SW 1271 (cell line): ENCODE data around the gene VAMP5.
"Not testable (repeated sequence)": the region's sequence is repeated elsewhere in the genome, so short reads cannot be mapped to it uniquely, and the experiment has no call there.

ENCODE experiments used
- DNase-seq, 2 experiments: peaks; one replicate each; lab custom pipeline; 2025; lab: John Stamatoyannopoulos, UW

Gene VAMP5, protein sequence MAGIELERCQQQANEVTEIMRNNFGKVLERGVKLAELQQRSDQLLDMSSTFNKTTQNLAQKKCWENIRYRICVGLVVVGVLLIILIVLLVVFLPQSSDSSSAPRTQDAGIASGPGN

GRCh38 chr2:85584354-85584856, at the start of gene VAMP5:
Gene VAMP5, plus strand, starts transcription at chr2:85584431. Its CDS starts 60 bp downstream, at chr2:85584491.
- no peak for DNase-seq

DNA sequence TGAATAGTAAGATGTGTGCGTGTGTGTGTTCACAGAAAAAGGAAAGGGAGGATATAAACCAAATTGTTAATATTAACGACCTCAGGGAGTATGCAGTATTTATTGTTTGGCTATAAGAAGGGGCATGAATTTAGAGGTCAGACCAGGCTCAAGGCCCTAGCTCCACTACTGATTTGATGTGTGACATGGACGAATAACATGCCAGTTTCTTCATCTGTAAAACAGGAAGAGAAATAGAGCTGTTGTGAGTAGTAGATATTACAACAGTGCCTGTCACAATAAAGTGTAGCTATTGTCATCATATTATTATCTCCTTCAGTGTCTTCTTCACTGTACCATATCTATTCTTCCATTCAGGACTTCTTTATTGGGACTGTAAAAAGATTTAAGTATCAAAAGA, 49.4 kb upstream of the VAMP5 start:
- no peak for DNase-seq

- no peak for DNase-seq
Observed at GRCh38 chr2:85536479-85536878, 47.8 kb upstream of the VAMP5 start.

GRCh38 chr2:85537600-85538506, 46.4 kb upstream of the VAMP5 start:
- DNase-seq, result peak in 1 of 2 experiments; percentile 42

GRCh38 chr2:85538507-85539360, 45.5 kb upstream of the VAMP5 start, which contains the start of gene MAT2A:
Gene MAT2A, plus strand, starts transcription at chr2:85539168. Its CDS starts 120 bp downstream, at chr2:85539288.
- DNase-seq, result peak; percentile 72 to 91

- DNase-seq, result peak in 1 of 2 experiments; percentile 58
Observed at GRCh38 chr2:85539361-85540132, 44.7 kb upstream of the VAMP5 start.

DNA sequence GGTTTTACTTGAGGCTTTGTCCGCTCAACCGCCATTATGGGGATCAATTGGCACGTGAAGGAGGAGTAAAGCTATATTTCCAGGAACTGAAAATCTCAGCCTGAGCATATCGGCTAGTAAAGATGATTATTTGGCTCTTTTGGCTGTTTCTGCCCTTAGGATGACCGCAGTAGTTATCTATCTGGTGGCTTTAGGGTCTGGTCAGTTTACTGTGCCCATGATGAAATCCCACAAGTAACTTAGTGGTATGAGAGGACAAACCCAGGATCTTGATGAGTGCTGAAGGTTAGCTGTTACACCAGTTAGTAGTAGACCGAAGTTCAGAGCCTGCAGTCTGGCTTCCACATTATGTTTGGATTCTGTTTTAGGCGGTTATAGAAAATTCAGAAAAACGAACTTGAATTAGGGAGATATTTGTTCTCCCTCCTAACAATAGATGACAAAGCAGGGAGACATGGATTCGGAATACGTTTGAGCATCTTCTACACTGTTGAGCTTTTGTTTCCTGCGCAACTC, 44.0 kb upstream of the VAMP5 start:
- DNase-seq, result peak in 1 of 2 experiments; percentile 45

- DNase-seq, result no peak
Observed at GRCh38 chr2:85541262-85541661, 43.0 kb upstream of the VAMP5 start.

GRCh38 chr2:85541753-85542457, 42.3 kb upstream of the VAMP5 start:
- no peak for DNase-seq

GRCh38 chr2:85542777-85543176, 41.5 kb upstream of the VAMP5 start:
- no peak for DNase-seq

DNA sequence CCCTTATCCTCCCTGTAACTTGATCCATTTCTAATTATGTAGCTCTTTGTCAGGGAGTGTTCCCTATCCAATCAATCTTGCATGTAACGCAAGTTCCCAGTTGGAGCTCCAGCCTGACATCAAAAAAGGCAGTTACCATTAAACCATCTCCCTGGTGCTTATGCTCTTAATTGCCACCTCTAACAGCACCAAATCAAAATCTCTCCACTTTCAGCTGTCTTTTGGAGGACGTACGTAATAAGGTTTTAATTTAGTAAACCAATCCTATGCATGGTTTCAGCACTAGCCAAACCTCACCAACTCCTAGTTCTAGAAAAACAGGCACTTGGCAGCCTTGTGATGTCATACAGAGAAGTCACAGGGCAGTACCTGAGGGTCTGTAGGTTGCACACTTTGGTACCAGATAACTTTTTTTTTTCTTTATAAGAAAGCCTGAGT, 40.0 kb upstream of the VAMP5 start:
- DNase-seq, result not testable (repeated sequence)

GRCh38 chr2:85544915-85545779, 39.1 kb upstream of the VAMP5 start:
- DNase-seq, result not testable (repeated sequence)

DNA sequence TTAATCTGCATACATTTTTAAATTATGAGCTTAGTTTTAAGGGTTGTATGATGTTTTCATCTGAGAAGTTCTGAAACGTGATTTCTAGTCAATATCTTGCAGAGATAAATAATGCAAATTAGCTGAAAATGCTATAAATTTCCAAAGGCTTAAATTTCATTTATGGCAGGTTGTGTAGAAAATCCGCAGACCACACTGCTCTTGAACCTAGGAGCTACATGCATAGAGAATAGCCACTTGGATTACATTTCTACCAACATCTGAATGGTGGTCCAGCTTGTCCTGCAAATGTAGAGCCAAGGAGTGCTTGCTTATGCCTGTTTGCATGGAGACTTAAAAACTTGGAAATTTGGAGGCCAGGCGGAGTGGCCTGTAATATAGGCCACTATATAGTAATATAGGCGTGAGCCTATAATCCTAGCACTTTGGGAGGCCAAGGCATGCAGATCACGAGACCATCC, 38.4 kb upstream of the VAMP5 start:
- DNase-seq, result no peak

DNA sequence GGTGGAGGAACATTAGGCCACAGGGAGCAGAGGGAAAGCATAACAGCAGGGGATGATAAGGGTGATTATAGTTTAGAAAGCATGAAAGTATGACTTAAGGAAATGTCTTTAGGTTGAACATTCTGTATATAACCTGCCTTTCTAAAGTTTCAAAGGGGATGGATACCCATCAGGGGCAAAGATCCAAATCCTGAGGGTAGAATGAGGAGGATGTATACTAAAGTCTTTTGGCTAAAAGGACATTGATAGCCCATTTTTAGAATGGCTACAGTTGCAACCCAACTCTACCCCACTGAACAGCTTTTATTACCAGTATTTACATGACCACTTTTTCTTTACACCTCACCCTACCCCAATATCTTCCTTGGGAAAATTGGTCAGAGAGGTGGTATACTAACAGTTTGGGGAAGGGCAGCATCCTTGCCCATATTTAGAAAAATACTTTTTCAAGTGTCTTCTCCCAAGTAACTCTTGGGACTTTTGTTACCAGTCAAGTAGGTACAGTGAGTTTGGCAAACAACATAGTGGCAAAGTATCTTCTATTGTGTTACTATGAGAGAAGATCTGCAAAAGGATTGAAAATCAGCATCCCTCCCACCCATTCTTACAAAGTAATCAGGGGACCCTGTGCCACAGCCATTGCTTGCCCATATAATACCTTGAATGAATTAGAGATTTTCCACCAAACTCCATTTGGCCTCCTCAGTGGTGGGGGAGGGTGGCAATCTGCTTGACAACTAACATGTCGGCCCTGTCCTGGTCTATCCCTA, 37.0 kb upstream of the VAMP5 start:
- DNase-seq, result no peak

DNA sequence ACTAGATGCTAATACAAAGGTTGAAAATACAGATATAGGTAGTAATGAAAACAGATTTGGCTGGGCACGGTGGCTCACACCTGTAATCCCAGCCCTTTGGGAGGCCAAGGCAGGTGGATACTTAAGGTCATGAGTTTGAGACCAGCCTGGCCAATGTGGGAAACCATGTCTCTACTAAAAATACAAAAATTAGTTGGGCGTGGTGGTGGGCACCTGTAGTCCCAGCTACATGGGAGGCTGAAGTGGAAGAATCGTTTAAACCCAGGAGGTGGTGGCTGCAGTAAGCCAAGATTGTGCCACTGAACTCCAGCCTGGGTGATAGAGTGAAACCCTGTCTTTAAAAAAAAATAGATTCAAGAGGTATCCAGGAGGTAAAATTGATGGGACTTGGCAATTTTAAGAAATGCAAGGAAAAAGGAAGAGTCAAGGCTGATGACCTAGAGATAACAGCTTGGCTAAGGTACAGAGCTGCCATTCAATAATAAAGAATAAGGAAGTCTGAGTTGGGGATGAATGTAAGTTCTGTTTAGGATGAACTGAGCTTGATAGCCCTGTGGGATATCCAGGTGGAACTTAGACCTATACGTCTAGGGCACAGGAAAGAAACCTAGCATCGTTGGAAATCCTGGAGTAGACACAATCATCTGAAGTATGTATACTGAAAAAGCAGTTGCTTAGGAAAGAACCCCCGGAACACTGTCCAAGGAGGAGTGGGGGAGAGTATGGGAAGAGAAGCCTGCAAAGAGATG, 36.2 kb upstream of the VAMP5 start:
- DNase-seq, result no peak

DNA sequence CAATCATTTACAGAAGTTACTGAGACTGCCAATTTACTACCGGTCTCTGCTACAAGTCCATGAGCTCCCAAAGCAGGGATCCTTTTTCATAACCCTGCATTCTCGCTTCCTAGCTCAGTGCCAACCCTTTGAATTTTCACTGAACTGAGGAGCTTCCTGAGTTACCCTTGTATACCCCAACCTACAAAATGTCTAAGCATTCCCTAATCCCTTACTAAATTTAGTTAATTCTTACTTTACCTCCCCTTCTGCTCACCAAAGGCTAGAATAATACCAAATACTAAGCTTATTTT, 35.7 kb upstream of the VAMP5 start:
- no peak for DNase-seq

DNA sequence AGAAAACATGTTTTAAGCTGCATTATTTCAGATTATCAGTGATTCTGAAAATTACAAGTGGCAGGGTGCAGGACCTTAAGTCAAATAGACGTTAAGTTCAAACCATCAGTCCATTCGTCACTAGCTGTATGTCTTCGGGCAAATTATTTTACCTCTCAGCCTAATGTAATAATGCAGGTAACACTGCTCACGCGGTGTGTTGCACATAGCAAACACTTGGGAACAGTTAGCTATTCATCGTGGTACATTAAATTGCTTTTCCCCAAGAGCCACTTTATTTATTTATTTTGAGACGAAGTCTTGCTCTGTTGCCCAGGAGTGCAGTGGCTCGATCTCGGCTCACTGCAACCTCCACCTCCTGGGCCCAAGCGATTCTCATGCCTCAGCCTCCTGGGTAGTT, 35.1 kb upstream of the VAMP5 start:
- no peak for DNase-seq

DNA sequence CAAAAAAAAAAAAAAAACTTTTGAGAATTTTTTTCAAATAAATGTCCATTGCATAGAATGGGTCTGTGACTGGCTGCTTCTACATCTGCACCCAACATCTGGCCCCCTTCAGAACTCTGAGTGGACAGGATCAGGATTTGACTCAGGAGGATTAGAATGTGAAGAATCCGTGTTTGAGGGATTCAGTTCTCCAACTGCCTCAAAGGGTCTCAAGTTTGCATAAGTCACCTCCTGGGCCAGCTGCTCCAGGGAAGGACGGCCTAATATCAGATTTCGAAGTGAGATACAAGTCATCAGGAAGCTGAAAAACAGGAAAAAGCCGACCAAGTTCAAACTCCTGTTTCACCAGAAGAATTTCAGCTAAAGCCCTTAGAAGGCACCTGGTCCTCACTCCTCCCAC, 34.4 kb upstream of the VAMP5 start:
- DNase-seq, result peak; percentile 60 to 73
